Islet of Langerhans (tissue), 1 donor: ENCODE measurements around the gene CDCA3.
"Not testable (repeated sequence)": the region's sequence is repeated elsewhere in the genome, so short reads cannot be mapped to it uniquely, and the experiment has no call there.

Experiments
- FAIRE-seq: peaks from one replicate; lab custom pipeline; 2011; peaks lifted over from hg19 to GRCh38; lab: Jason Lieb, UNC

CDCA3 gene

DNA sequence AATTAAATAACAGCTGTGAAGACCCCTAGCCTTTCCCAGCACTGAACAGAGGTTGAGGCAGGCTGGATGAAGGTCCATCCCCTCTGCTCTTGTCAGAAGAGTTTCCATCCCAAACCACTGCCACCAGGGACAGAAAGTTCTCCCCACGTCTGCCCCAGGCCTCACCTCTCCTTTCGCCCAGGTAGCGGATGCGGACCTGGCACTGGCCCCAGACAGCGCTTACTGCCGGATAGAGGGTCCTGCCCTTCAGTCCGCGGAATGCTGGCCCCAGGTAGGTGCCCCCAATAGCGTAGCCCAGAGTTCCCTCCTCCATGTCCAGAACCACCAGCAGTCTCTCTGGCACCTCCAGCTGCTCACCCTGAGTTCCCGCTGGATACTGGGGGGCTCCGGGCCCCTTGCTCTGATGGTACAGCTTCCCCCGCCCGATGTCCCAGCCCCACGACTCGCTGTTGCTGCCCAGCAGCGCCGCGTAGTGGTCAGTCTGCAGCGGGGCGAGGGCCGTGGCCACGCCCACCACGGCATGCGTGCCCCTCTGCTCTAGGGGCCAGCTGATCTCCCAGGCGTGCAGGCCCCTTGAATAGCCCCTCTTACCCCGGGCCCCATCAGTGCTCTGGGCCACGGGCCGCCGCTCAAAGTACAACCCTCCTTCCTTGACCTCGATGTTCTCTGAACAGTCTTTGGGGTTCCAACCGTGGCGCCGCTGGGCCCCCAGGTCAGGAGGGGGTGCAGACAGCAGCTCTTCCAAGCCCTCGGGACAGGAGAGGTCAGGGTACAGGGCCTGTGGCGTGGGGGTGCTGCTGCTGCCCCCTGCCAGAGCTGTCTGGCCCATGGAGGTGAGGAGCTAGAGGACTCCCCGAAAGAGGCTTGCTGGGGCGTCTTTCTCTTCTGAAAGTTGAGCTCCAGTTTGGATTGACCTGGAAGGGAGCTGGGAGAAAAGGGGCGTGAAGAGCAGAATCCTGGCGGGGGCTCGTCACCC, 21.3 kb upstream of the CDCA3 start:
- no peak for FAIRE-seq

- FAIRE-seq = no peak
Observed at GRCh38 chr12:6871052-6871957, 20.2 kb upstream of the CDCA3 start.

GRCh38 chr12:6870304-6870703, 19.2 kb upstream of the CDCA3 start:
- FAIRE-seq = not testable (repeated sequence)

DNA sequence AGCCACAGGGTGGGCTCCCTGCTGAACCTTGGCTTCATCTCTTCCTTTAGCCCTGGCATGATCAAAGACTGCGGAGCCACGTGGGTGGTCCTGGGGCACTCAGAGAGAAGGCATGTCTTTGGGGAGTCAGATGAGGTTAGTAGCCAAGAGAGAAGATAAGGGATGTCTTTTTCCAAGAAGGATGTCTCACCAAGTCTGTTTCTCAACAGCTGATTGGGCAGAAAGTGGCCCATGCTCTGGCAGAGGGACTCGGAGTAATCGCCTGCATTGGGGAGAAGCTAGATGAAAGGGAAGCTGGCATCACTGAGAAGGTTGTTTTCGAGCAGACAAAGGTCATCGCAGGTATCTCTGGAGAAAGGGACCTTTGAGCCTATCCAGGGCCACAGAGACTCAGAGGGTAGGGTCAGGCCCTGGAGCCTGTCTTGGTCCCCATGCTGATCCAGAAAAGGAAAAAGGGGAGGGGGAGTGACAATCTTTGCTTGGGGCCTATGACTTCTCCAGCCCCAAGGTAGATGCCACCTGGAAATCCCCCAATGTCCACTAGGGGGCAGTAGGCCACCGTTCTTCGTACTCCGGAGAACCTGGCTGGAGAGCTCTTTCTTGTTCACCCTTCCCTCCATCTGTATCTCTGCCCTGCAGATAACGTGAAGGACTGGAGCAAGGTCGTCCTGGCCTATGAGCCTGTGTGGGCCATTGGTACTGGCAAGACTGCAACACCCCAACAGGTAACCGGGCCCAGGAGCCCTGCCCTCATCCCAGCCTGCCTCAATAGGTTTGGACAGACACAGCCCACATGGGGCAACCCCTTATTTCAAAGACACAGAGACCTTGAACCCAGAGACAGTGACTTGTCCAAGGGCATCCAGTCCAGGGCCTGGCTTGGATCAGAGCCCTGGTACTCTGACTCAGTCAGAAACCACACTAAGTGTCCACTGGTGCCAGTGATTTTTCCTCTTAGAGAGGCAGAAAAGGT, 18.2 kb upstream of the CDCA3 start:
- FAIRE-seq = no peak

DNA sequence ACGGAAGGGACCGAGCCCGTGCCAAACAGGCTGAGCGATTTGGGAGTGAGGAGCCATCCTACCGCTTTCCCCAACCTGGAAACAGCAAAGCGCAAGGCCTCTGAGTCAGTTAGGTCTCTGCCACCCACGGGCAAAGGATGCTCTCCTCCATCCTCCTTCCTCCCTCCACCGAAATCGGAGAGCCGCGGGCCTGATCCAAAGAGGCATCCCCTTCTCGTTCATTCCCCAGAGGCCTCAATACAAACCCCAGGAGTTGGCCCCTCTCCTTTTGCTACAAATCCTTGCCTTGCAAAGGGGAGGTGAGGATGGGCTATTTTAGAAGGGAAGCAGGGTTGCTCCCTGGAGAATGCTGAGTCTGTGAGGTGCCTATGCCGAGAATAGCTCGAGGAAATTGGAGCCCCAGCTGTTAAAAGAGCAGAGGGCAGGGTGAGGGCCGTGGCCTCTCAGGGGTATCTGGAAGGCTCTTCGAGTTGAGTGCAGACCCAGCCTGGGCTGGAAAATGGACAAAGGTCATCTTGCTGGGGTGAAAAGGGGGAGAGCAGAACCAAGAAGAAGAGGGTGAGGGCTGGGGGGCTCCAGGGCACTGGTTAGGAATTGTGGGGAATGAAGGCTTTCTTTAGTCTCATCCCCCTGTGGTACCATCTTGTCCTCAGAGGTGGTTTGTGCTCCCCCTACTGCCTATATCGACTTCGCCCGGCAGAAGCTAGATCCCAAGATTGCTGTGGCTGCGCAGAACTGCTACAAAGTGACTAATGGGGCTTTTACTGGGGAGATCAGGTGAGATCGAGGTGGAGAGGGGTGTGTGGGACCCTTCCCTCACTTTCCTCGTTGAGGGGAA, 17.3 kb upstream of the CDCA3 start:
- no peak for FAIRE-seq

DNA sequence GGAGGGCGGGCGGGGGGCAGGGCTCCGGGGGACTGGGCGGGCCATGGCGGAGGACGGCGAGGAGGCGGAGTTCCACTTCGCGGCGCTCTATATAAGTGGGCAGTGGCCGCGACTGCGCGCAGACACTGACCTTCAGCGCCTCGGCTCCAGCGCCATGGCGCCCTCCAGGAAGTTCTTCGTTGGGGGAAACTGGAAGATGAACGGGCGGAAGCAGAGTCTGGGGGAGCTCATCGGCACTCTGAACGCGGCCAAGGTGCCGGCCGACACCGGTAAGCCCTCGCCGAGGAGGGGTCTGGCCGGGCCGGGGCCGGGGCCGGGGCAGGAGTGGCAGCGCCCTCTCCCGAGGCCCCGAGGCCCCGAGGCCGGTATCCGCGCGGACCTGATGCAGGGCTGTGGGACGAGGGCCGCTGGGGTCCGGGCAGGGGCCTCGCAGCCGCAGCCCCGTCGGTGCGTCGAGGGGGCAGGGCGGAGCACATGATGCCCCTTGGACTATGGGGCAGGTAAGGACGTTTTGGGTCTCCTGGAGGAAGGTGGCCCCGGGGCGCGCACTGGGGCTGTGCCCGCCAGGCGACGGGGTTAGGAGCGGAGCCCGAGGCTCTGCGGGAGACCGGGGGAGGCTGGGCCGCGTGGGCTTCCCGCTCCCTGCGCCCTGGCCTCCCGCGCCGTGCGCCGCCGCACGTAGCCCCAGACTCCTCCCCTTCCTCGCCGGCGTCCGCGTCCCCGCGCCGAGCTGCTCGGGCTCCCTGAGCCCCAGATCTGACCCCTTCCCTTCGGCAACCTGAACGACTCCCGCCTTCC, 16.5 kb upstream of the CDCA3 start, which contains the start of gene TPI1:
Gene TPI1, plus strand, starts transcription at position 119 of the 798 bp plus-strand sequence. Its CDS starts 36 bp downstream, at position 155.
- no peak for FAIRE-seq

GRCh38 chr12:6866920-6867412, 15.9 kb upstream of the CDCA3 start:
- FAIRE-seq = no peak

DNA sequence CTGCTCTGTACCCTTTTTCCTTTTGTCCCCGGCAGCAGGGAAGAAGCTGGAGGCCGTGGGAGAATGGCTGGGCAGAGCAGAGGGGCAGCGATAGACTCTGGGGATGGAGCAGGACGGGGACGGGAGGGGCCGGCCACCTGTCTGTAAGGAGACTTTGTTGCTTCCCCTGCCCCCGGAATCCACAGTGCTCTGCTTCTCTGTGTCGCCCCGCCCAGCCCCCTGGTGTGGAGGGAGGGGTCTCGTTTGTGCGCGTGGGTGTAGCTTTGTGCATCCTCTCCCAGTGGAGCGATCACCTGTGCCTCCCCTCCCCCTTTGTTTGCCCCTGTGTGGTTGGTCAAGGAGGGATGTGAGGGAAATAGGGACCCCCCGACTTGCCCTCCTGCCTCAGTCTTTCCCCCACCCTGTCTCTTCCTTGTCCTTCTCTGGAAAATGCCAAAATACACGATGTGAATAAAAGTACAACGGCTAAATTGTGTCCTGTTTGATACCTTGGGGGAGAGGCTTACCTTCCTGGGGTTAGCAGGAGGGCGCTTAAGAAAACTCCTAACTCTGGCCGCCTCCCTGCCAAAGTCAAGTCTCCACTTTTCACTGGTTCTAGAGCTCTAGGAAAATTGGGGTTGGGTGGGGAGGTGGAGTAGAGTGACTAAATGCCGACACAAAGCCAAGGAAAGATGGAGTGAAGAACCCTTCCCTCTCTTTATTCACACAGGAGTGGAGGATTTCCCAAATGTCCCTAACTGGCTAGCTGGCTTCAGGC, 15.3 kb upstream of the CDCA3 start:
- no peak for FAIRE-seq

DNA sequence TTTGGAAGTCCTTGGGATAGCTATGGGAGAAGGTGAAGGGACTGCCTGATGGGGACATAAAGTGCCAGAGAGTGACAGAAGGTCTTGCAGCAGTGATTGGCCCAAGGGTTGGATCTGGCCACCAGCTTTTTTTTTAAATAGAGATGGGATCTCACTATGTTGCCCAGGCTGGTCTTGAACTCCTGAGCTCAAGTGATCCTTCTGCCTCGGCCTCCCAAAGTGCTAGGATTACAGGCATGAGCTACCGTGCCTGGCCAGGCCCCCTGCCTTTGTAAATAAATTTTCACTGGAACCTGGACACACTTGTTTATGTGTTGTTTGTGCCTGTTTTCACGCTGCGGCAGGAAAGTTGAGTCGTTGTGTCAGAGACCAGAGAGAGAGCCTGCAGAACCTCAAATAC, 14.2 kb upstream of the CDCA3 start:
- FAIRE-seq = not testable (repeated sequence)

GRCh38 chr12:6863586-6864321, 12.7 kb upstream of the CDCA3 start:
- no peak for FAIRE-seq

GRCh38 chr12:6863033-6863432, 11.9 kb upstream of the CDCA3 start:
- no peak for FAIRE-seq

GRCh38 chr12:6861391-6861790, 10.3 kb upstream of the CDCA3 start:
- no peak for FAIRE-seq

- no peak for FAIRE-seq
Observed at GRCh38 chr12:6860942-6861341, 9.9 kb upstream of the CDCA3 start.

GRCh38 chr12:6860116-6860515, 9.0 kb upstream of the CDCA3 start:
- FAIRE-seq = no peak

DNA sequence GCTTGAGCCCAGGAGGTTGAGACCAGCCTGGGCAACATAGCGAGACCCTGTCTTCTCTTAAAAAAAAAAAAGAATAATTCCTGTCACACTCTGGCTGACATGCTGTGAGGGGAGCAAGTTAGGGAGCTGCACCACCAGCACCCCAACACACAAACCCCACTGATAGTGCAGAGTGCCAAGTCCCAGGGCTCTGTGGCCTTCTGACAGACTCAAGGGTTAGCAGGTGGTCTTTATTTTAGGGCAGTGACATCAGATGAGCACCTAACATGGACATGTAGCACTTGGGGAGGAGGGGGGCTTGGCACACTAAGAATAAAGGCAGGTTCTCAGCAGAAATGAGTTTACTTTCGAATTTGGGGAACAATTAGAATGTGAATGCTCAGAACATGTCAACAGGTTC, 7.7 kb upstream of the CDCA3 start:
- FAIRE-seq = no peak

DNA sequence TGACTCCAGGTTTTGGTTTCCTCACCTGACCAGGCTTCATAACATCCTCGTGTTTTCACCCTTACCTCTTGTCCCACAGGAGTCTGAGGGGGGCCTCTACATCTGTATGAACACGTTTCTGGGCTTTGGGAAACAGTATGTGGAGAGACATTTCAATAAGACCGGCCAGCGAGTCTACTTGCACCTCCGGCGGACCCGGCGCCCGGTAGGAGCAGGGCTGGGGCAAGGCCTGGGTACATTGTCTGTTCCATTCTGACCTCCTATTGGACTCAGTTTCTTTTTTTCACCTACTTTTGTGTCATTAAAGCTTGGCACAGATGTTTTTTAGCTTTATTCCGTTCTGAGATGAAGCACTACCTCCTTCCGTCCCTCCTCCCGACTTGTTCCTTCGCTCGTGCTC, 4.2 kb upstream of the CDCA3 start:
- FAIRE-seq = no peak

DNA sequence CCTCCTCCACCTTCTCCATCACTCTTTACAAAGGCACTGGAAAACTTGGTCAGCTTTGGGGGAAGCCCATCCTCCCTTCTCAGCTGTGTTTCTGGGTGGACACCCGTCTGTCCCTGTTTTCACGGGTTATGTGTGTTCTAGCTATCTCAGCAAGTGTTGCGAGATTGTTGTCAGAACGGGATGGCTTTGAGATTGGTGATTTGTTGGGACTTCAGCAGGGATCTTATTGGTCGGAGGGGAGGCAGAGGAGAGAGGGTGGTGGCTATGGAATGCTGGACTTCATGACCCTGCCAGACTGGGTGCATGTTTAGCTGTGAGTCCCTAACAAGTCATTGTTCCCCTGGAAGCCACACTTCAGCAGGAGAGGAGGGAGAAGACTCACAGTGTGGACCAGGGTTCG, 3.0 kb upstream of the CDCA3 start:
- FAIRE-seq = no peak

DNA sequence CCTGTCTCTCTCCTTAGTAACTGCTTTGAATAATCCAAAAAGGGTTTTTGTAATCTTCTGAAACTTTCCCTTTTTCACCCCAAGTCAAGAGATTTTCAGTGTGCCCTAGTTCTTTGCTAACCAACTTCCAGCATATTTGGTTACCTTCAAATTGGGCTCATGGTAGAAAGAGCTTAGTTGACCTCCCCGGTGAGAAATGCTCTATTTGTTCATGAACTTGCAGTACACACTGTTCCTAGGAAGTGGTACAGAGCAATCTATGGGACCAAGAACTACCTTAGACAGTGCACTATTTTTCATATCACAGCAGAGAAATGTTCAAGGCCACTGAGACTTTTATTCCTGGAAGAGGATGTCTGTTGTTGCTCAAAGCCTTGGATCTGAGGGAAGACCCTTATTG, 2.5 kb upstream of the CDCA3 start:
- FAIRE-seq = no peak
